HUDEP-2 (cell line): ENCODE measurements around the gene ASB1.

ENCODE experiments used
- DNase-seq, 76 experiments: peaks; one replicate each; lab custom pipeline; 2025; ENCODE audit not compliant: unreplicated experiment in 76 of 76; lab: John Stamatoyannopoulos, UW

Gene ASB1

GRCh38 chr2:238464389-238464788 lies 37.7 kb downstream of the ASB1 start:
- no peak for DNase-seq

- no peak for DNase-seq
Measured at GRCh38 chr2:238465487-238466242, 38.9 kb downstream of the ASB1 start.

- no peak for DNase-seq
Measured at GRCh38 chr2:238466243-238466756, 39.6 kb downstream of the ASB1 start.

DNA sequence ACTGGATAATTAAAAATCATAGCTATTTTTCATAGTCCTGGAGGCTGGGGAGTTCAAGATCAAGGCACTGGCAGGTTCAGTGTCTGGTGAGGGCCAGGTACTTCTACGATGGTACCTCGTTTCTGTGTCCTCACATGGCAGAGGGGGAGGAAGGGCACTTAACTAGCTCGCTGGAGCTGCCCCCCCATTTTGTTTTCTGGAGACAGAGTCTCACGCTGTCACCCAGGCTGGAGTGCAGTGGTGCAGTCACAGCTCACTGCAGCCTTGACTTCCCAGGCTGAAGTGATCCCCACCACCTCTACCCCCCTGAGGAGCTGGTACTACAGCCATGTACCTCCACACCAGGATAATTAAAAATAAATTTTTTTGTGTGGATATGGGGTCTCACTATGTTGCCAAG lies 40.3 kb downstream of the ASB1 start:
- no peak for DNase-seq

GRCh38 chr2:238467792-238468191 lies 41.1 kb downstream of the ASB1 start:
- DNase-seq: no peak

- DNase-seq: no peak
Measured at GRCh38 chr2:238469155-238469554, 42.4 kb downstream of the ASB1 start.

DNA sequence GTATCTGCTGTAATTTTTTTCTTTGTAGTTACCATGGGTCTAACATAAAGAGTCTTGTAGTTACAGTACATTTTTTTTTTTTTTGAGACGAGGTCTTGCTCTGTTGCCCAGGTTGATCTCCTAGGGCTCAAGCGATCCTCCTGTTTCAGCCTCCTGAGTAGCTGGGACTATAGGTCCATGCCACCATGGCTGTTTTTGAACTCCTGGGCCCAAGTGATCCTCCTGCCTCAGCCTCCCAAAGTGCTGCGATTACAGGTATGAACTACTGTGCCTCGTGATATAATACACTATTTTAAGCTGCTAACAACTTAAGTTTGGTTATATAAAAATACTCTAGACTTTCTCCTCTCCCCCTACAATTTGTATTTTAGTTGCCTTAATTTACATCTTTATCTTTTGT lies 46.3 kb downstream of the ASB1 start:
- no peak for DNase-seq

DNA sequence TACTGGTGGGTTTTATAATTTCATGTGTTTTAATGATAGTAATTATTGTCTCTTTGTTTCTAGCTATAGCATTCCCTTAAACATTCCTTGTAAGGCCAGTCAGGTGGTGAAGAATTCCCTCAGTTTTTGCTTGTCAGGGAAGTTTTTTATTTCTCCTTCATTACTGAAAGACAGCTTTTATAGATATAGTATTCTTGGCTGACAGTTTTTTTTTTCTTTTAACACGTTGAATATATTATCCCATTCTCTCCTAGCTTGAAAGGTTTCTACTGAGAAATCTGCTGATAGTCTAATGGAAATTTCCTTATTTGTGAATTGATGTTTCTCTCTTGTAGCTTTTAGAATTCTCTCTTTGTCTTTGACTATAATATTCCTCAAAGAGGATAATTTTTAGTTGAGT lies 46.8 kb downstream of the ASB1 start:
- DNase-seq: no peak

DNA sequence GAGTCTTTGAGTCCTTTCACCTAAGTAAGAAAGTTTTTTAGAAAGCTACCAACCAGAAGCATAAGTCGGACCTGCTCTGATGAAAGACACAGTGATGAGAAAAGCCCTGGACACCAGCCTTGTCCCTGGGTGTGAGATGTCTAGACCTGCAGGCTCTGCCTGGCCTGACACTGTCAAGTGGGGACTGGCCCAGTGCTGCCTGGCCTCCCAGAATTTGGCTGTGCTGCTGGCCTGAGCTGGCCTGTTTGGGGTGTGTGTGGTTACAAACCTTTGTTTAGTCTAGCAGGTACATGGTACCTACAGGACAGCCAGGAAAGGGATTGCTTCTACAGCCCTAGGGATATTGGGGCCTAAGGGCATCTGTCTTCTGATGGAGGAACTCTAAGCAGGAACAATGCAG lies 48.3 kb downstream of the ASB1 start:
- no peak for DNase-seq

DNA sequence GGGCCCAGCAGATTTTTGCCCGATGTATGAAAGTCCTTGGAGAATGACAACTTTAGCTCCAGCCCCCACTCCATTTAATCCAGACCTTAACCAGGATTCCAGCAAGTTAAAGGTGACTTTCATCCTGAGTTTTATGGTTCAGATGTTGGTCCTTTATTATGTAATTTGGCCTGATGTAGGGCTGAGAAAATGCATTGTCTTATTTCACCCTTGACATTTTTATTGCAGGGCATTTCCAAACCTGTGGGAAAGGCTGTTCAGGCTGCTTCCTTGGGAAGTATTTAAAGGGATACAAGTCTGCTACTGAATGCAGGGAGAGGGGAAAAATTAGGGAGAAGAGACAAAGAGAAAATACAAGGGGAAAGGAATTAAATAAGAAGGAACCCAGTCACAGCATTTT lies 48.8 kb downstream of the ASB1 start:
- no peak for DNase-seq

GRCh38 chr2:238476258-238476657 lies 49.5 kb downstream of the ASB1 start:
- DNase-seq: no peak

DNA sequence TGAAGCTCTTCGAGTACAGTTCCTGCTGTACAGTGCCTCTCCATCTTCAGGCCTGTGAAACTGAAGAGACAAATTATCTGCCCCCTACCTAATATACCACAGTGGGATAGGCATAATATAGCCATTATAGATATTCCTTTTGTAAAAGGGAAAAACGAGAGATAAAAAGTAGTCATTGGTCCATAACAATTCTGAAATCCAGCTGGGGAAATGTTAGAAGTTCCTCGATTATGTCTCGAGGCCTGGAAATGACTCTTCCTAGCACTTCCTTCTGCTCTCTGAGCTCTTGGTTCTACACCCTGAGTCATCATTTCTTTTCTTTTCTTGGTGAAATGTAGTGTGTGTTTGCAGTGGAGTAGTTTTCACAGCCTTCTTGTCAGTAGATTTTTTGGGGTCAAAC lies 51.5 kb downstream of the ASB1 start:
- no peak for DNase-seq

GRCh38 chr2:238479847-238480246 lies 53.1 kb downstream of the ASB1 start:
- no peak for DNase-seq

- DNase-seq: no peak
Measured at GRCh38 chr2:238483021-238483420, 56.3 kb downstream of the ASB1 start.

- DNase-seq: no peak
Measured at GRCh38 chr2:238483656-238484055, 56.9 kb downstream of the ASB1 start.

GRCh38 chr2:238484522-238485452 lies 58.1 kb downstream of the ASB1 start:
- DNase-seq: no peak

DNA sequence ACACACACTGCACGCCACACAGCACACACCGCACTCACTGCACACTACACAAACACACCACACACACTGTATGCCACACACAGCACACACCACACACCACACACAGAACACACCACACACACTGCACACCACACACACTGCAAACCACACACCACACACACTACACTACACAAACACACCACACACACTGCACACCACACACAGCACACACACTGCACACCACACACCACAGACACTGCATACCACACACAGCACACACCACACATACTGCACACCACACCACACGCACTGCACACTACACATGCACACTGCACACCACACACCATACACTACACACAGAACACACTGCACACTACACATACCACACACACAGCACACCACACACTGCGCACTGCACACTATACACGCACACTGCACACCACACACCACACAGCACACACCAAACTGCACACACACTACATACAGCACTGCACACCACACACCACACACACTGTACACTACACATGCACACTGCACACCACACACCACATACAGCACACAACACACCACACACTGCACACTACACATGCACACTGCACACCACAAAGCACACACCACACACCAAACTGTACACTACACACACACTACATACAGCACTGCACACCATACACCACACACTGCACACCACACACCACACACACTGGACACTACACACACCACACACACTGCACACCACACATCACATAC lies 59.6 kb downstream of the ASB1 start:
- DNase-seq: no peak

DNA sequence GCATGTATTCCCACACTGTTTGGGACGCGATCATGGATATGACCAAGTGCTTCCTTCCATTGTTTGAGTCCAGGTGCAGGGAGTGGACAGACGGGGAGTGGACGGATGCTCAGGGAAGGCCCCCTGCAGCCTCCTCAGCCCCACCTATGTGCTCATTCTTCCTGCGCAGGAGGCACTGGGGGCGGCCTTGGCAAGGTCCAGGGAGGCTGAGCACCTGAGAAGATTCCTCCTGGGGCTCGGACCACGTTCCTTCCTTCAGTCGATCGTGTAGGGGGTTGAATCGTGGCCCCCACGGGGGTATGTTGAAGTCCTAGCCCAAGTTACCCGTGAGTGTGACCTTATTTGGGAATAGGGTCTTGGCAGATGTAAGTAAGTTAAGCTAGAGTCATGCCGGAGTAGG lies 60.4 kb downstream of the ASB1 start:
- no peak for DNase-seq

GRCh38 chr2:238487652-238488346 lies 61.1 kb downstream of the ASB1 start:
- DNase-seq: no peak

DNA sequence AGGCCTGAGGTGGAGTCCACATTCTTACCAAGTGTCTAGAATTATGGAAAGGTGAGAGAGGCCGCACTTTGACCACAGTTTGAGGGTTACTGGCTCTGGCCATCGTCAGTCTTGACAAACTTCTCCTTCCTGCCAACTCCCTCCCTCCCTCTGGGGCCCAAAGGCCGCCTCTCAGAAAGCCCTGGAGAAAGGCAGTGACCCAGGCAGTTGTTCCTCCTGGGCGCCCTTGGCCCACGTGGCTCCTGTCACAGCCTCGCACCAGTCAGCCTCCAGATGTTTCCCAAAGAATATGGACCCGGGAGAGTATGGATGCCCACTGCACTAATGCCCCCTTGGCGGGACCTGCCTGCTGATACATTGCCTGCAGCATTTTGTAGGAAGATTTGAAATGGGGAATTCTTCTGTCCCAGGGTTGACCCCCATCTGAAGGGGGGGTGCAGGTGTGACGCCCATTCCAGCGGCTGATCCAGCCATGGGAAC lies 61.7 kb downstream of the ASB1 start:
- no peak for DNase-seq
